ENCODE measurements around the gene XPR1.
"Not testable (repeated sequence)": the region's sequence is repeated elsewhere in the genome, so short reads cannot be mapped to it uniquely, and the experiment has no call there.

The XPR1 gene

DNA sequence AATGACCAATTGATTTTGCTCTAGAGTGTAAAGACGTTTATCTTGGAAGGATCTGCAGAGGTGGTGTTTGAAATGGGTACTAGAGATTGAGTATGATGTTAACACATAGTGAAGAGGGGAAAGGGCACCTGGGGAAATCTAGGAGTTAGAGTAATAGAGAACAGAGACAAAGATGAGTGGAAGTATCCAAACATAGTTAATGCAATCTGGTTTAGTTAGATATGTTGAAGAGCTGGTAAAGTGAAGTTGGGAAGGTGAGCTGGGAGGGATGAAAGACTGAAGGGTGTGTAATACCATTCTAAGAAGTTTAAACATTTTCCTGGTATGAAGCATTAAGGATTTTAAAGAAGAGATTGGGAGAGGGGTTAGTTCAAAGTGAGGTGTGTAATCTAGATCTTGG, 11.0 kb downstream of the XPR1 start:
- Histone ChIP-seq H3K9me3 (no peaks in the 10 kb centered on the region), H3K27me3 (ENCODE audit: low read depth) (no peaks in the 10 kb centered on the region), H3K4me3 (no peak overlapping the region), H3K36me3 (replicated peaks) (no peaks in the 10 kb centered on the region), H3K4me1 (peaks cover 5% of the 10 kb centered on the region)
- in situ Hi-C loops (cut with MboI; ENCODE audit: low sequenced_read_pairs) = loop anchor here (25.0 kb wide), 1 partner anchor 220 kb away; no protein-coding TSS in a partner anchor
- DNase-seq (ENCODE audit: low spot score in 2 of 2) = no peak

DNA sequence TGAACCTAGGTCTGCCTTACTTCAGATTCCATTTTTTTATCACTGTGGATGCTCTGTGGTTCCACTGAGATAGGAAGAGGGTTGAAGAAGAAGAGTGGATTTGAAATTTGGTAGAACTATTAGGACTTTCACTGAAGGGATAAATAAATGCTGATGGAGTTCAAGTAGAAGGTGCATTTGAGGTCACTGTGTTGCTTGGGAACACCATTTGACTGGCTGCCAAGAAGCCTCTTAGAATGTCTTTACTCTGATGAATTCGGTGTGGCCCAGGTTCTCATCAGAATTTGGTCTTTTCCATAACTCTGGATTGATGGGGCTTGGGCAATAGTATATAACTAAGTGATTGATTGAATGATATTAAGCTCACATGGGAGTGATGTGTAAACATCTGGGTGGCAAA, 11.9 kb downstream of the XPR1 start:
- peaks cover 5% of the 10 kb centered on the region for H3K4me1 ChIP-seq
- in situ Hi-C loops (cut with MboI; ENCODE audit: low sequenced_read_pairs) = loop anchor here (25.0 kb wide), 1 partner anchor 219 kb away; no protein-coding TSS in a partner anchor

GRCh38 chr1:180644526-180645192, 12.8 kb downstream of the XPR1 start:
- Histone ChIP-seq H3K9me3 (no peaks in the 10 kb centered on the region), H3K36me3 (replicated peaks) (no peaks in the 10 kb centered on the region), H3K4me3 (no peak overlapping the region), H3K4me1 (peaks cover 2% of the 10 kb centered on the region), H3K27me3 (ENCODE audit: low read depth) (no peaks in the 10 kb centered on the region)
- DNase-seq (ENCODE audit: low spot score in 2 of 2) = no peak
- in situ Hi-C loops (cut with MboI; ENCODE audit: low sequenced_read_pairs) = loop anchor here (25.0 kb wide), 1 partner anchor 218 kb away; no protein-coding TSS in a partner anchor

More for the DNA sequence above, 11.9 kb downstream of the XPR1 start:
- no peaks in the 10 kb centered on the region for H3K27me3 ChIP-seq (ENCODE audit: low read depth)
- H3K4me3 ChIP-seq = no peak overlapping the region
- H3K36me3 ChIP-seq (replicated peaks) = no peaks in the 10 kb centered on the region
- DNase-seq (ENCODE audit: low spot score in 2 of 2) = no peak
- no peaks in the 10 kb centered on the region for H3K9me3 ChIP-seq

DNA sequence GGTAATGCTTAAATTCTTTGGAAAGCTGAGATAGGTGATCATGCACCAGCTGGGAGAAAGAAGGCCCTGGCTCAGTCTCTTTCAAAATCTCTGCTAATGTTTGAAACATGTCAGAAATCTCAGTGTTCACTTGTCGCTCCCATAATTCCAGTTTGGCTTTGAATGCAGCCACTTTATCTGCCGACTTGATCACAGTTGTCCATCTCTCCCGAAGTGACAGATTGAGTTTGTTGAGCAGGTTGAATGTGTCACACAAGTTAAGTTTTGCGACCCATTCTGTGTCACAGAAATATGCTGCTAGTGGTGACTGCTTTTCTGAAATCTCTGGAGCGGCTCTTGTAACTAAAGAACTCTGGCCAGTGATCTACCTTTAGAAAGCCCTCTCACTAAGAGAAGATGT, 13.4 kb downstream of the XPR1 start:
- not testable (repeated sequence) for H3K4me3 ChIP-seq; H3K27me3 ChIP-seq (ENCODE audit: low read depth); H3K36me3 ChIP-seq (replicated peaks); H3K9me3 ChIP-seq; DNase-seq (ENCODE audit: low spot score in 2 of 2); H3K4me1 ChIP-seq
- in situ Hi-C loops (cut with MboI; ENCODE audit: low sequenced_read_pairs) = loop anchor here (25.0 kb wide), 1 partner anchor 217 kb away; no protein-coding TSS in a partner anchor

DNA sequence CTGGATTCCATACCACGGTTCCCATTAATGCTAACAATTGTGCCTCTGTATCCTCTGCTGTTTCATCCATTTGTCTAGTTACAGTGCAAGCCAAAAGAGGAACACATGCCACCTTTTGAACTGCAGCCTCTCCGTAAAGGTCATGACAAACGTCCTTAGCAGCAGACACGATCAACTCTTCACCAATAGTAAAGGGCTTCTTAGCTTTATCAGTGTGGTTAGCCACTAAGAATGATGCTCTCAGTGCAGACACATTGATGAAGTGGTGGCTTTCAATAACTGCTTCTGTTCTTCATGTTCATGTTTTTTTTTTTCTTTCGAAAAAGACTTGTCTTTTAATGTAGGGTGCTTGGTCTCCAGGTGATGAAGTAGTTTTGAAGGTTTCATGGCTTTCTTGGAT, 14.3 kb downstream of the XPR1 start:
- DNase-seq (ENCODE audit: low spot score in 2 of 2) = no peak
- in situ Hi-C loops (cut with MboI; ENCODE audit: low sequenced_read_pairs) = loop anchor here (25.0 kb wide), 1 partner anchor 216 kb away; no protein-coding TSS in a partner anchor

GRCh38 chr1:180646547-180646946, 14.7 kb downstream of the XPR1 start:
- H3K4me3 ChIP-seq = no peak overlapping the region
- H3K27me3 ChIP-seq (ENCODE audit: low read depth) = no peaks in the 10 kb centered on the region

More for the DNA sequence above, 14.3 kb downstream of the XPR1 start:
- H3K36me3 ChIP-seq (replicated peaks) = no peaks in the 10 kb centered on the region
- no peaks in the 10 kb centered on the region for H3K9me3 ChIP-seq
- no peak overlapping the region for H3K4me3 ChIP-seq
- no peaks in the 10 kb centered on the region for H3K27me3 ChIP-seq (ENCODE audit: low read depth)
- no peaks in the 10 kb centered on the region for H3K4me1 ChIP-seq

GRCh38 chr1:180652792-180653191, 21.0 kb downstream of the XPR1 start:
- Histone ChIP-seq H3K36me3 (replicated peaks) (no peaks in the 10 kb centered on the region), H3K4me3 (no peak overlapping the region), H3K9me3 (no peaks in the 10 kb centered on the region; the same call in 1 of the 2 replicates), H3K27me3 (ENCODE audit: low read depth) (no peaks in the 10 kb centered on the region), H3K4me1 (no peaks in the 10 kb centered on the region)
- no peak for DNase-seq (ENCODE audit: low spot score in 2 of 2)
- in situ Hi-C loops (cut with MboI; ENCODE audit: low sequenced_read_pairs) = no loop called here

More at GRCh38 chr1:180646547-180646946, 14.7 kb downstream of the XPR1 start:
- Histone ChIP-seq H3K9me3 (no peaks in the 10 kb centered on the region), H3K4me1 (no peaks in the 10 kb centered on the region), H3K36me3 (replicated peaks) (no peaks in the 10 kb centered on the region)
- in situ Hi-C loops (cut with MboI; ENCODE audit: low sequenced_read_pairs) = loop anchor here (25.0 kb wide), 1 partner anchor 216 kb away; no protein-coding TSS in a partner anchor
- no peak for DNase-seq (ENCODE audit: low spot score in 2 of 2)

DNA sequence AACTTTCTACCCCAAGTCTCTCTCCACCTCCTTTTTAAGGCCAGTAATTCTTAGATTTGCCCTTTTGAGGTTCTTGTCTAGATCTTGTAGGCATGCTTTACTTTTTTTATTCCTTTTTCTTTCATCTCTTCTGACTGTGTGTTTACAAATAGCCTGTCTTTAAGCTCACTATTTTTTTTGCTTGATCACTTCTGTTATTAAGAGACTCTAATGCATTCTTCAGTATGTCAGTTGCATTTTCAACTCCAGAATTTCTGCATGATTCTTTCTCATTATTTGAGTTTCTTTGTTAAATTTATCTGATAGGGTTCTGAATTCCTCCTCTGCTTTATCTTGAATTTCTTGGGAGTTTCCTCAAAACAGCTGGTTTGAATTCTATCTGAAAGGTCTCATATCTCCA, 30.9 kb downstream of the XPR1 start:
- H3K27me3 ChIP-seq (ENCODE audit: low read depth) = no peaks in the 10 kb centered on the region
- H3K36me3 ChIP-seq (replicated peaks) = no peaks in the 10 kb centered on the region
- H3K4me3 ChIP-seq = no peak overlapping the region
- DNase-seq (ENCODE audit: low spot score in 2 of 2) = no peak
- in situ Hi-C loops (cut with MboI; ENCODE audit: low sequenced_read_pairs) = no loop called here
- no peaks in the 10 kb centered on the region for H3K4me1 ChIP-seq
- H3K9me3 ChIP-seq = peaks cover 5% of the 10 kb centered on the region

- Histone ChIP-seq H3K36me3 (replicated peaks) (no peaks in the 10 kb centered on the region), H3K9me3 (no peaks in the 10 kb centered on the region), H3K4me1 (peaks cover 8% of the 10 kb centered on the region), H3K27me3 (ENCODE audit: low read depth) (no peaks in the 10 kb centered on the region), H3K4me3 (no peak overlapping the region)
- no peak for DNase-seq (ENCODE audit: low spot score in 2 of 2)
- in situ Hi-C loops (cut with MboI; ENCODE audit: low sequenced_read_pairs) = no loop called here
These were observed 38.9 kb downstream of the XPR1 start for GRCh38 chr1:180670681-180671080.

GRCh38 chr1:180672105-180672504, 40.3 kb downstream of the XPR1 start:
- no peaks in the 10 kb centered on the region for H3K36me3 ChIP-seq (replicated peaks)
- in situ Hi-C loops (cut with MboI; ENCODE audit: low sequenced_read_pairs) = no loop called here
- no peaks in the 10 kb centered on the region for H3K27me3 ChIP-seq (ENCODE audit: low read depth)
- no peaks in the 10 kb centered on the region for H3K9me3 ChIP-seq
- peaks cover 8% of the 10 kb centered on the region for H3K4me1 ChIP-seq
- H3K4me3 ChIP-seq = no peak overlapping the region
- no peak for DNase-seq (ENCODE audit: low spot score in 2 of 2)

GRCh38 chr1:180672505-180672904, 40.7 kb downstream of the XPR1 start:
- Histone ChIP-seq H3K9me3 (no peaks in the 10 kb centered on the region), H3K36me3 (replicated peaks) (no peaks in the 10 kb centered on the region), H3K4me1 (peaks cover 8% of the 10 kb centered on the region), H3K27me3 (ENCODE audit: low read depth) (no peaks in the 10 kb centered on the region), H3K4me3 (no peak overlapping the region)
- DNase-seq (ENCODE audit: low spot score in 2 of 2) = no peak
- in situ Hi-C loops (cut with MboI; ENCODE audit: low sequenced_read_pairs) = no loop called here

- in situ Hi-C loops (cut with MboI; ENCODE audit: low sequenced_read_pairs) = no loop called here
- Histone ChIP-seq H3K4me3 (no peak overlapping the region), H3K27me3 (ENCODE audit: low read depth) (no peaks in the 10 kb centered on the region), H3K9me3 (no peaks in the 10 kb centered on the region), H3K36me3 (replicated peaks) (no peaks in the 10 kb centered on the region), H3K4me1 (peaks cover 13% of the 10 kb centered on the region)
- peak in 1 of 2 experiments; percentile 73 for DNase-seq (ENCODE audit: low spot score in 2 of 2)
These were observed 43.0 kb downstream of the XPR1 start for GRCh38 chr1:180674603-180675530.

DNA sequence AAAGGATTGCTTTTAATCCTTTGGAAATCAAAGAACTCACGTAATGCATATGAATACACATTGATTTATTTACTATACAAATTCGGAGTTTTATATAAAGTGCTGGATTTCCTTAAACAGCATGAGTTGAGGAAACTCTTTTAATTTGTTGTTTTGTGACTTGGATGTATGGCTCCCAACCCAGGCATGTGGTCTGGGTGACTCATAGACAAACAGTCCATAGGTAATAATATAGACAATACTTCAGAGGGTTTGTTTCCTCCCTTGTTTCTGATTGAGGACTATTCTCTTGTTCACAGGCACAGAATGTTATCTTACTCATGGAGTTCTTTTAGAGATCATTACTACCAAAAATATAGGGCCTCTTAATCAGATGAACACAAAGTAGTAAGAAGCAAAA, 43.8 kb downstream of the XPR1 start:
- no peaks in the 10 kb centered on the region for H3K36me3 ChIP-seq (replicated peaks)
- no peak overlapping the region for H3K4me3 ChIP-seq
- H3K9me3 ChIP-seq = no peaks in the 10 kb centered on the region
- H3K27me3 ChIP-seq (ENCODE audit: low read depth) = no peaks in the 10 kb centered on the region
- H3K4me1 ChIP-seq = peaks cover 13% of the 10 kb centered on the region
- in situ Hi-C loops (cut with MboI; ENCODE audit: low sequenced_read_pairs) = no loop called here
- peak in 1 of 2 experiments; percentile 17 for DNase-seq (ENCODE audit: low spot score in 2 of 2)
